GM19324 (cell line): Measurements from ENCODE around the gene TRAPPC4.
A peak's percentile ranks its signal among the peaks of the same experiment; 100 is the strongest.
"Not testable (repeated sequence)": the region's sequence is repeated elsewhere in the genome, so short reads cannot be mapped to it uniquely, and the experiment has no call there.

Source experiments
- ATAC-seq: cut with Tn5 transposase; IDR thresholded peaks from one replicate; pipeline ENCODE4 v1.9.1; 2021; ENCODE audit warnings: mild to moderate bottlenecking, moderate library complexity; ENCODE audit not compliant: unreplicated experiment, low FRiP score

TRAPPC4 gene

GRCh38 chr11:119012629-119013170 is 5.9 kb upstream of the TRAPPC4 start:
- no peak for ATAC-seq

DNA sequence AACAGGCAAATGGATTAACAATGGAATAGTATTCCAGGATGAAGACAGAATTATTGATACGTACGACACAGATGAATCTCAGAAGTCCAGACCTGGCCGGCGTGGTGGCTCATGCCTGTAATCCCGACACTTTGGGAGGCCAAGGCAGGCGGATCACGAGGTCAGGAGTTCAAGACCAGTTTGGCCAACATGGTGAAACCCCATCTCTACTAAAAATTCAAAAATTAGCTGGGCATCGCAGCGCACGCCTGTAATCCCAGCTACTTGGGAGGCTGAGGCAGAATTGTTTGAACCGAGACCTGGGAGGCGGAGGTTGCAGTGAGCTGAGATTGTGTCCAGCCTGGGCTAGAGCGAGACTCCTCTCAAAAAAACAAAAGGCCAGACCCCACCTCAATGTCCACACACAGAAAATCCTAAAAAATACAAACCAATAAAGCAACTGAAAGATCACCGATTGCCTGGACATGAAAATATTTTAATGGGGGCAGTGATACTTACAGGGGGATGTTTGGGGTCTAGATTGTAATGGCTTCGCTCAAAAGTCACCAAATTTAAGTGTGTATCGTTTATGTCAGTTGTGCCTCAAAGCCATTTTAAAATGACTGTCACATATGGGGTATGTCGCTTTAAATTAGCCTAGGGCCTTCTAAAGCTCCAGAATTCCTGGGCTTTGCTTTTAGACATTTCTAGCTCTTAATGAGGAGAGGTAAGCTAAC is 4.2 kb upstream of the TRAPPC4 start:
- ATAC-seq, result no peak

GRCh38 chr11:119015054-119015611 is 3.4 kb upstream of the TRAPPC4 start:
- no peak for ATAC-seq

GRCh38 chr11:119016216-119017009 is 2.2 kb upstream of the TRAPPC4 start:
- ATAC-seq, result no peak

GRCh38 chr11:119017377-119017776 is 1.2 kb upstream of the TRAPPC4 start:
- ATAC-seq, result not testable (repeated sequence)

- ATAC-seq, result no peak
These were observed 1.4 kb downstream of the TRAPPC4 start for GRCh38 chr11:119019996-119020395.

- ATAC-seq, result no peak
These were observed 3.1 kb downstream of the TRAPPC4 start for GRCh38 chr11:119021631-119022030.

- no peak for ATAC-seq
These were observed 5.2 kb downstream of the TRAPPC4 start for GRCh38 chr11:119023741-119024140.

GRCh38 chr11:119024430-119025098 is 6.0 kb downstream of the TRAPPC4 start:
- no peak for ATAC-seq

GRCh38 chr11:119025099-119025473 is 6.5 kb downstream of the TRAPPC4 start:
- ATAC-seq, result no peak

DNA sequence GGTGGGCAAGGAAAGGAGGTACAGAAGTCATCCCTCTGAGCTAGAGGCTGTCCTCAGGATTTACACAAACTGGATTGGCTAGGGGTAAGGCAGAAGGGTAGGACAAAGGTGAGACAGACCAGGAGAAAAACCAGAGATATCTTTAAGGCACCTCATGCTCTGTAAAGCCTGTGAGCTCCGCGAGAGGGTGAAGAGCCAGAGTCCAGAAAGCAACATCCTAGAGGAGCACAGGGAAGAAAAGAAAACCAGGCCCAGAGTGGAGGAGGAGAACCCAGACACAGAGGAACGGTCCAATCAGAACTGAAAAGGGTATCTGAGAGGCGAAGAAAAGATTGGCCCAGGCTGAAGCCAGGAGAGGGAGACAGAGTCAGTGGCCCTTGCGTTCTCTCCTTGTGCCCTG is 7.0 kb downstream of the TRAPPC4 start:
- ATAC-seq, result no peak

GRCh38 chr11:119025978-119026766 is 7.6 kb downstream of the TRAPPC4 start:
- ATAC-seq, result no peak

- ATAC-seq, result no peak
These were observed 8.4 kb downstream of the TRAPPC4 start for GRCh38 chr11:119026970-119027369.

GRCh38 chr11:119027561-119028345 is 9.2 kb downstream of the TRAPPC4 start:
- ATAC-seq, result no peak

GRCh38 chr11:119028346-119029068 is 9.9 kb downstream of the TRAPPC4 start:
- ATAC-seq, result no peak

GRCh38 chr11:119029069-119029339 is 10.4 kb downstream of the TRAPPC4 start:
- no peak for ATAC-seq

DNA sequence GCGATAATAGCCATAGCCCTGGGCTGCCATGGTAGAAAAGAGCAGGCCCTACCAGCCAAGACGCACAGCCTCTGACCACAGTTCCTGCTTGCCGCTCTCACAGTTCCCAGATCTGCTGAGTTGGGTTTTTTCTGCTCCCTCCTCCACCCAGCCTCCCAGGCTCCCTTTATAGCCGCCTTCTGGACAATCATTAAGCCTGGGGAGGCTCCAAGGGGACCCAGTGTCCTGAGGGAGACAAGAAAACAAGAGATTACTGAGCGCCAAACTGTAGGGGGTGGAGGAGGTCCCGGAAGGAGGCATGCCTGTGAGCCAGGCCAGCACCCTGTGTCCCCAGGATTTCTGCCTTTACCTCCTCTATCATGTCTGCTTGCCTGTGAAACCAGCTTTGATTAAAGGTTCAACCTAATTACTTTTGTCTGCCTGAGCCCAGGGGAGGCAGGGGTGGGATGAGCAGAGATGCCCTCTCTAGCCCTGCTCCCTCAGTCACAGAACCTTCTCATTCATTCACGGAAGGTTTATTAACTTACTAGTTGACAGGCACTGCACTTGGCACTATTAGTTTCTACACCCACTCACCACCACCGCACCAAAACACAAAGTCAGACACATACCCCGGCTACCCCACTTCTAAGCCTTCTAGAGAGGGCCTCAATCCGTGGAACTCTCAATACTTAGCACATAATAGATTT is 10.9 kb downstream of the TRAPPC4 start:
- no peak for ATAC-seq

DNA sequence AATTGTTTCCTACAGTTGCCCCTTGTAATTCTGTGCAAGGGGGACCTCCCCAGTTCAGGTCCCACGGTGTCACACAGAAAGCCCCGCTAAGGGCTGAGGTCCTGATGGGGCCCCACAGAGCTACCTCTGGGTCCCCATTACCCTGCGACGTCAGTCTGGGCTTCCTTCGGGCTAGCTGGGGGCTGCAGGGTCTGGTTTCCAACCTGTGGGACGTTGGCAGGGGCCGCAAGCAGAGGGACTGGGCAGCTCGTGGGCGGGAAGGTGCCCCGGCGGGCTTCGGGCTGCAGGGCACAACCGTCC is 11.4 kb downstream of the TRAPPC4 start:
- ATAC-seq, result peak; percentile 9
